Endothelial cell (in vitro differentiated cells): ENCODE results near the gene HS3ST3B1. TPM values are rescaled to one million over a fixed set of nuclear protein-coding genes. Genes with fewer than 3 reads are reported as not detected.

Source experiments
- DNase-seq: peaks from one replicate; pipeline ENCODE4 v3.0.0; 2021; ENCODE audit warnings: low spot score
- H3K27ac Mint-ChIP-seq: one replicate; pipeline ENCODE4 v1.8.0; 2021; ENCODE audit warnings: mixed read lengths, inconsistent platforms; ENCODE audit not compliant: unreplicated experiment
- H3K27me3 Mint-ChIP-seq: one replicate; pipeline ENCODE4 v1.8.0; 2021; ENCODE audit warnings: mild to moderate bottlenecking, moderate library complexity, mixed read lengths, inconsistent platforms; ENCODE audit not compliant: unreplicated experiment
- H3K36me3 Mint-ChIP-seq: one replicate; pipeline ENCODE4 v1.8.0; 2021; ENCODE audit warnings: mild to moderate bottlenecking, low read depth, mixed read lengths, inconsistent platforms; ENCODE audit not compliant: unreplicated experiment
- H3K4me1 Mint-ChIP-seq: one replicate; pipeline ENCODE4 v1.8.0; 2021; ENCODE audit warnings: mild to moderate bottlenecking, mixed read lengths, inconsistent platforms; ENCODE audit not compliant: unreplicated experiment
- H3K4me3 Mint-ChIP-seq: one replicate; pipeline ENCODE4 v1.8.0; 2021; ENCODE audit warnings: mild to moderate bottlenecking, mixed read lengths, inconsistent platforms; ENCODE audit not compliant: unreplicated experiment
- H3K9me3 Mint-ChIP-seq: one replicate; pipeline ENCODE4 v1.8.0; 2021; ENCODE audit warnings: mixed read lengths, inconsistent platforms; ENCODE audit not compliant: unreplicated experiment
- CTCF ChIP-seq: fragments of 200-600 bp; sonication (generic); IDR thresholded peaks from one replicate; pipeline ENCODE4 v1.5.0; 2021; ENCODE audit warnings: antibody characterized with exemption; ENCODE audit not compliant: unreplicated experiment
- total RNA-seq: library from RNA; stranded (reverse); fragmentation: NEBNext Ultra II Directional; extraction: Animal tissue kit (Norgen Biotek cat#: 25700); gene quantifications from one replicate; pipeline ENCODE4 v1.2.1, GENCODE V29; 2021; ENCODE audit not compliant: unreplicated experiment

Gene HS3ST3B1
- total RNA-seq, 1 donor from 2014 or later = 8.5 TPM

- Mint-ChIP-seq H3K27me3 (peaks cover 17% of the 10 kb centered on the region), H3K36me3 (no peaks in the 10 kb centered on the region), H3K4me3 (no peak overlapping the region), H3K27ac (no peak overlapping the region), H3K4me1 (peaks cover 29% of the 10 kb centered on the region), H3K9me3 (no peaks in the 10 kb centered on the region)
- no peak for TF ChIP-seq CTCF
- DNase-seq = no peak
Measured at GRCh38 chr17:14305785-14306496, 5.1 kb downstream of the HS3ST3B1 start.

- no peak overlapping the region for H3K4me3 Mint-ChIP-seq
Measured at GRCh38 chr17:14306596-14306995, 5.7 kb downstream of the HS3ST3B1 start.

GRCh38 chr17:14307560-14308024 is 6.7 kb downstream of the HS3ST3B1 start:
- Mint-ChIP-seq H3K36me3 (no peaks in the 10 kb centered on the region), H3K27ac (no peak overlapping the region), H3K9me3 (no peaks in the 10 kb centered on the region), H3K4me3 (no peak overlapping the region), H3K4me1 (peaks cover 42% of the 10 kb centered on the region), H3K27me3 (peaks cover 17% of the 10 kb centered on the region)
- no peak for DNase-seq
- no peak for TF ChIP-seq CTCF

More at GRCh38 chr17:14306596-14306995, 5.7 kb downstream of the HS3ST3B1 start:
- Mint-ChIP-seq H3K9me3 (no peaks in the 10 kb centered on the region), H3K27me3 (peaks cover 17% of the 10 kb centered on the region), H3K36me3 (no peaks in the 10 kb centered on the region), H3K27ac (no peak overlapping the region), H3K4me1 (peaks cover 34% of the 10 kb centered on the region)
- DNase-seq = no peak
- TF ChIP-seq CTCF = no peak

- peaks cover 12% of the 10 kb centered on the region for H3K27me3 Mint-ChIP-seq
- H3K4me1 Mint-ChIP-seq = peaks cover 38% of the 10 kb centered on the region
- H3K9me3 Mint-ChIP-seq = no peaks in the 10 kb centered on the region
- peak overlapping the region; percentile 86 for H3K4me3 Mint-ChIP-seq
- no peak for DNase-seq
- peak overlapping the region; percentile 77 for H3K27ac Mint-ChIP-seq
- TF ChIP-seq CTCF = no peak
- no peaks in the 10 kb centered on the region for H3K36me3 Mint-ChIP-seq
Measured at GRCh38 chr17:14308636-14308964, 7.7 kb downstream of the HS3ST3B1 start.
